Right renal cortex interstitium (tissue), 3 donors: ENCODE data around the gene BMP2. TPM values are rescaled to one million over a fixed set of nuclear protein-coding genes. Genes with fewer than 3 reads are reported as not detected.
A peak's percentile ranks its signal among the peaks of the same experiment; 100 is the strongest.

ENCODE experiments used
- DNase-seq, 3 donors: peaks; one replicate each; pipeline ENCODE4 v3.0.0-alpha.2; 2013; ENCODE audit warnings: low read depth in 3 of 3, low spot score in 2 of 3
- polyA plus RNA-seq, 3 donors: library from polyadenylated mRNA; unstranded; fragments of 120-200 nt; gene quantifications; one replicate each; pipeline ENCODE4 v1.2.1, GENCODE V29; 2013; ENCODE audit not compliant: insufficient read length in 3 of 3

BMP2 gene
- polyA plus RNA-seq, 3 donors, result 19.5 to 20.4 (median 19.5) TPM

DNA sequence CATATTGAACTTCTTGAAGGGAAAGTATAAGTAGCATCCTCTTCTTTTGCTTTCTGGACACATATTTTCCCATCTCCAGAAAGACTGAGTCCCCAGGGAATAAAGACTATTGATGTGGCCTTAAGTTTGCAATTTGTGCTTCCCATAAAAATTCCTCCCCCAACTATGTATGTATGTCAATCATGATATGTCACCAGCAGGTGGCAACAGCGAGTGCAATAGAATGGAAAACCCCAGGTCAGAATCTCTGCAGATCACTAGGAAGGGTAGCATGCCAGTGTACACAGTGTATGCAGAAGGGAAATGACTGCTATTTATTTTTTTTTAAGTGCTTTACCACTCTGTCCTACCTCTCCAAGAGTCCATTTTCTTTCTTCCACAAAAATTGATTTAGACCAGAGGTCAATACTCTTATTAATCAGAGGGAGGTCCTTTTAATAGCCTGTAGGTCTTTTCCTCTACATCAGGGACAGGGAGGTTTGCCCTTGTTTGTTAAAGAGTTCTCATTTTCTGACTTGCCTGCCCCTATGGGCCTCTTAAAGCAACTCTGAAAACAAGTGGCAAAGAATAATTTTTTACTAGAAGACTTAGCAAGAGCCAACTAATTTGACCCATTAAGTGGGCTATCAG, 61.4 kb downstream of the BMP2 start:
- DNase-seq, result peak; percentile 21 to 50 (median 32)

GRCh38 chr20:6829510-6830116, 62.1 kb downstream of the BMP2 start:
- no peak for DNase-seq
